Breast epithelium (tissue), 3 donors: ENCODE results near the gene SLC25A33.

ENCODE experiments used
- POLR2A ChIP-seq: fragments of 450-650 bp; IDR thresholded peaks from one replicate; pipeline ENCODE4 v1.6.1; 2016; ENCODE audit warnings: antibody characterized with exemption, mild to moderate bottlenecking, moderate library complexity
- POLR2AphosphoS5 ChIP-seq, 3 donors: sonication (generic); formaldehyde crosslinking; IDR thresholded peaks; one replicate each; pipeline ENCODE4 v1.6.1; 2017; ENCODE audit warnings: antibody characterized with exemption in 3 of 3
- TF ChIP-seq, protein P1 (sequence below), 3 donors: fragments of 450-650 bp; IDR thresholded peaks; one replicate each; pipeline ENCODE4 v1.5.1; 2016 to 2017; ENCODE audit warnings: antibody characterized with exemption in 3 of 3, mild to moderate bottlenecking in 3 of 3, moderate library complexity in 3 of 3

DNA sequence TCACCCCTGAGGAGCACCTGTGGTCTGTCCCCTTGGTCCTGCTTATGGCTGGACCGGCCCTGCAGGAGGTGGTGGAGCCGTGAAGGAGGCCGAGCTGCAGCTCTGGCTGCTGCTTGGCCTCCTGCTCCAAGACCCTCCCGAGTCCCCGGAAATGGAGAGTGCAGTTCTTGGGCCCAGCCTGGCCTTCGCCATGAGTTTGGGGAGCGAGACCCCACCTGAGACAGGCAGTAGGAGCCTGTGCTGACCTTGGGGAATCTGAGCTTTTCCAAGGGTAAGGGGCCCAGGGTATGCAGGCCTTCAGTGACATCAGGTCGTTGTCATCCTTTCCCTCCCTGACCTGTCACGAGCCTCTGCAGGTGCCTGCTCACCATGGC is 63.5 kb downstream of the SLC25A33 start:
- TF ChIP-seq, protein P1, sequence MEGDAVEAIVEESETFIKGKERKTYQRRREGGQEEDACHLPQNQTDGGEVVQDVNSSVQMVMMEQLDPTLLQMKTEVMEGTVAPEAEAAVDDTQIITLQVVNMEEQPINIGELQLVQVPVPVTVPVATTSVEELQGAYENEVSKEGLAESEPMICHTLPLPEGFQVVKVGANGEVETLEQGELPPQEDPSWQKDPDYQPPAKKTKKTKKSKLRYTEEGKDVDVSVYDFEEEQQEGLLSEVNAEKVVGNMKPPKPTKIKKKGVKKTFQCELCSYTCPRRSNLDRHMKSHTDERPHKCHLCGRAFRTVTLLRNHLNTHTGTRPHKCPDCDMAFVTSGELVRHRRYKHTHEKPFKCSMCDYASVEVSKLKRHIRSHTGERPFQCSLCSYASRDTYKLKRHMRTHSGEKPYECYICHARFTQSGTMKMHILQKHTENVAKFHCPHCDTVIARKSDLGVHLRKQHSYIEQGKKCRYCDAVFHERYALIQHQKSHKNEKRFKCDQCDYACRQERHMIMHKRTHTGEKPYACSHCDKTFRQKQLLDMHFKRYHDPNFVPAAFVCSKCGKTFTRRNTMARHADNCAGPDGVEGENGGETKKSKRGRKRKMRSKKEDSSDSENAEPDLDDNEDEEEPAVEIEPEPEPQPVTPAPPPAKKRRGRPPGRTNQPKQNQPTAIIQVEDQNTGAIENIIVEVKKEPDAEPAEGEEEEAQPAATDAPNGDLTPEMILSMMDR (IDR thresholded peaks at IDR 0.05): no peak
- TF ChIP-seq POLR2A: no peak
- TF ChIP-seq POLR2AphosphoS5 (IDR thresholded peaks at IDR 0.05): no peak
